Stimulated activated naive CD8-positive, alpha-beta T cell treated with anti-CD3 and anti-CD28 coated beads, Interleukin-15, Interleukin-2, amounts not matched to agents 100 ng/mL and 50 ng/mL, for 24 hours (primary cell): ENCODE data around the gene ZCCHC8.
"Not testable (repeated sequence)": the region's sequence is repeated elsewhere in the genome, so short reads cannot be mapped to it uniquely, and the experiment has no call there.

Source experiments
- H3K27ac Mint-ChIP-seq: one replicate; pipeline ENCODE4 v1.8.0; 2021; ENCODE audit warnings: mild to moderate bottlenecking, mixed read lengths
- H3K27me3 Mint-ChIP-seq: one replicate; pipeline ENCODE4 v1.8.0; 2021; ENCODE audit warnings: mixed read lengths
- H3K36me3 Mint-ChIP-seq: one replicate; pipeline ENCODE4 v1.8.0; 2021; ENCODE audit warnings: low read depth, mixed read lengths
- H3K4me1 Mint-ChIP-seq: one replicate; pipeline ENCODE4 v1.8.0; 2021; ENCODE audit warnings: low read depth, mixed read lengths
- H3K4me3 Mint-ChIP-seq: one replicate; pipeline ENCODE4 v1.8.0; 2021; ENCODE audit warnings: mild to moderate bottlenecking, mixed read lengths
- H3K9me3 Mint-ChIP-seq: one replicate; pipeline ENCODE4 v1.8.0; 2021; ENCODE audit warnings: mixed read lengths

Gene ZCCHC8

GRCh38 chr12:122438822-122439221 lies 61.9 kb downstream of the ZCCHC8 start:
- not testable (repeated sequence) for H3K27ac Mint-ChIP-seq, H3K4me3 Mint-ChIP-seq, H3K9me3 Mint-ChIP-seq

GRCh38 chr12:122437656-122438121 lies 63.0 kb downstream of the ZCCHC8 start:
- H3K36me3 Mint-ChIP-seq, result no peaks in the 10 kb centered on the region
- no peak overlapping the region for H3K4me3 Mint-ChIP-seq
- H3K27me3 Mint-ChIP-seq, result no peaks in the 10 kb centered on the region
- H3K27ac Mint-ChIP-seq, result no peak overlapping the region
- H3K4me1 Mint-ChIP-seq, result no peaks in the 10 kb centered on the region
- H3K9me3 Mint-ChIP-seq, result no peaks in the 10 kb centered on the region

More at GRCh38 chr12:122438822-122439221, 61.9 kb downstream of the ZCCHC8 start:
- not testable (repeated sequence) for H3K36me3 Mint-ChIP-seq, H3K4me1 Mint-ChIP-seq, H3K27me3 Mint-ChIP-seq

- Mint-ChIP-seq H3K4me1 (no peaks in the 10 kb centered on the region), H3K36me3 (no peaks in the 10 kb centered on the region), H3K9me3 (no peaks in the 10 kb centered on the region), H3K4me3 (no peak overlapping the region), H3K27ac (no peak overlapping the region), H3K27me3 (no peaks in the 10 kb centered on the region)
Measured at GRCh38 chr12:122435186-122435585, 65.5 kb downstream of the ZCCHC8 start.

GRCh38 chr12:122429043-122429442 lies 71.7 kb downstream of the ZCCHC8 start:
- not testable (repeated sequence) for H3K4me1 Mint-ChIP-seq, H3K36me3 Mint-ChIP-seq, H3K27me3 Mint-ChIP-seq, H3K27ac Mint-ChIP-seq, H3K4me3 Mint-ChIP-seq, H3K9me3 Mint-ChIP-seq

- H3K36me3 Mint-ChIP-seq, result no peaks in the 10 kb centered on the region
- no peaks in the 10 kb centered on the region for H3K9me3 Mint-ChIP-seq
- no peak overlapping the region for H3K4me3 Mint-ChIP-seq
- H3K4me1 Mint-ChIP-seq, result peaks cover 12% of the 10 kb centered on the region
- H3K27ac Mint-ChIP-seq, result no peak overlapping the region
- no peaks in the 10 kb centered on the region for H3K27me3 Mint-ChIP-seq
Measured at GRCh38 chr12:122427403-122427802, 73.3 kb downstream of the ZCCHC8 start.

GRCh38 chr12:122423258-122424165 lies 77.2 kb downstream of the ZCCHC8 start:
- no peaks in the 10 kb centered on the region for H3K36me3 Mint-ChIP-seq
- peak overlapping the region; percentile 85 for H3K27ac Mint-ChIP-seq
- H3K27me3 Mint-ChIP-seq, result no peaks in the 10 kb centered on the region
- peak overlapping the region; percentile 79 for H3K4me3 Mint-ChIP-seq
- H3K4me1 Mint-ChIP-seq, result peaks cover 34% of the 10 kb centered on the region
- H3K9me3 Mint-ChIP-seq, result no peaks in the 10 kb centered on the region

- H3K36me3 Mint-ChIP-seq, result peaks cover 3% of the 10 kb centered on the region
- H3K9me3 Mint-ChIP-seq, result no peaks in the 10 kb centered on the region
- H3K4me1 Mint-ChIP-seq, result peaks cover 40% of the 10 kb centered on the region
- H3K4me3 Mint-ChIP-seq, result peak overlapping the region; percentile 79
- peak overlapping the region; percentile 85 for H3K27ac Mint-ChIP-seq
- no peaks in the 10 kb centered on the region for H3K27me3 Mint-ChIP-seq
Measured at GRCh38 chr12:122422730-122423257, 77.9 kb downstream of the ZCCHC8 start.

- Mint-ChIP-seq H3K36me3 (peaks cover 4% of the 10 kb centered on the region), H3K4me3 (peak within 1 kb of the TSS; percentile 92), H3K27ac (peak within 1 kb of the TSS; percentile 91), H3K9me3 (no peaks in the 10 kb centered on the region), H3K4me1 (peaks cover 42% of the 10 kb centered on the region), H3K27me3 (no peaks in the 10 kb centered on the region)
Measured at GRCh38 chr12:122421821-122422729, 78.7 kb downstream of the ZCCHC8 start, which contains the start of gene CLIP1. TSS of gene CLIP1 (minus strand) at chr12:122422669. CDS start at chr12:122380452, 42,217 bp downstream.
